ENCODE results near the gene SPATA17.

DNA sequence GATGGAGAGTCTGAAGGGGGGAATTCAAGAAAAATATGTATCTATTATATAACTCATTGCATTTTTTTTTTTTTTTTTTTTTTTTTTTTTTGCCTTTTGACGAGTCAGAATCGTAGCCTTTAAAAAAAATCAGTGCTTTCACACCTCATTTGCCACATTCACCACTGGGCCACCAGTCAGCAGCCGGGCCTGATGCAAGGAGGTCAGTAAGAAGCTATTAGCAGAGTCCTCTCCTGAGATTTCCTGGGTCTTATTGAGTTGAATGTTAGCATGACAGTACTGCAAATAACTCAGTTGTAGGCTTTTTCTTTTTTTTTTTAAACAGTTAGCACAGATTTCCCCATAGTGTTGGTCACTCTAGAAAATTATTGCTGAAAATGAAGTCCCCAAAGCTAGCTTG lies 139.8 kb downstream of the SPATA17 start:
- TF ChIP-seq, protein P1, sequence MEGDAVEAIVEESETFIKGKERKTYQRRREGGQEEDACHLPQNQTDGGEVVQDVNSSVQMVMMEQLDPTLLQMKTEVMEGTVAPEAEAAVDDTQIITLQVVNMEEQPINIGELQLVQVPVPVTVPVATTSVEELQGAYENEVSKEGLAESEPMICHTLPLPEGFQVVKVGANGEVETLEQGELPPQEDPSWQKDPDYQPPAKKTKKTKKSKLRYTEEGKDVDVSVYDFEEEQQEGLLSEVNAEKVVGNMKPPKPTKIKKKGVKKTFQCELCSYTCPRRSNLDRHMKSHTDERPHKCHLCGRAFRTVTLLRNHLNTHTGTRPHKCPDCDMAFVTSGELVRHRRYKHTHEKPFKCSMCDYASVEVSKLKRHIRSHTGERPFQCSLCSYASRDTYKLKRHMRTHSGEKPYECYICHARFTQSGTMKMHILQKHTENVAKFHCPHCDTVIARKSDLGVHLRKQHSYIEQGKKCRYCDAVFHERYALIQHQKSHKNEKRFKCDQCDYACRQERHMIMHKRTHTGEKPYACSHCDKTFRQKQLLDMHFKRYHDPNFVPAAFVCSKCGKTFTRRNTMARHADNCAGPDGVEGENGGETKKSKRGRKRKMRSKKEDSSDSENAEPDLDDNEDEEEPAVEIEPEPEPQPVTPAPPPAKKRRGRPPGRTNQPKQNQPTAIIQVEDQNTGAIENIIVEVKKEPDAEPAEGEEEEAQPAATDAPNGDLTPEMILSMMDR (IDR thresholded peaks at IDR 0.05; ENCODE audit: extremely low read depth in 1 of 2, insufficient read depth in 1 of 2, low read depth in 1 of 2, low read length in 2 of 2), result no peak
- TF ChIP-seq POLR2A (IDR thresholded peaks at IDR 0.05; ENCODE audit: low read depth, low read length), result no peak
- TF ChIP-seq FOS (IDR thresholded peaks at IDR 0.05; ENCODE audit: borderline replicate concordance, insufficient read depth, low read length), result no peak
- no peak for TF ChIP-seq EZH2 (IDR thresholded peaks at IDR 0.05; ENCODE audit: borderline replicate concordance, low read depth, low read length, severe bottlenecking)
- TF ChIP-seq POLR2AphosphoS5 (IDR thresholded peaks at IDR 0.05; ENCODE audit: insufficient read depth, low read depth, low read length), result no peak
- TF ChIP-seq, protein P2, sequence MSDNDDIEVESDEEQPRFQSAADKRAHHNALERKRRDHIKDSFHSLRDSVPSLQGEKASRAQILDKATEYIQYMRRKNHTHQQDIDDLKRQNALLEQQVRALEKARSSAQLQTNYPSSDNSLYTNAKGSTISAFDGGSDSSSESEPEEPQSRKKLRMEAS (IDR thresholded peaks at IDR 0.05; ENCODE audit: insufficient read depth, insufficient read length), result no peak
